NCI-H510A (cell line): ENCODE data around the gene MAPK7.
A peak's percentile ranks its signal among the peaks of the same experiment; 100 is the strongest.
"Not testable (repeated sequence)": the region's sequence is repeated elsewhere in the genome, so short reads cannot be mapped to it uniquely, and the experiment has no call there.

Experiments used
- DNase-seq: peaks from one replicate; lab custom pipeline; 2025; lab: John Stamatoyannopoulos, UW

MAPK7 gene

DNA sequence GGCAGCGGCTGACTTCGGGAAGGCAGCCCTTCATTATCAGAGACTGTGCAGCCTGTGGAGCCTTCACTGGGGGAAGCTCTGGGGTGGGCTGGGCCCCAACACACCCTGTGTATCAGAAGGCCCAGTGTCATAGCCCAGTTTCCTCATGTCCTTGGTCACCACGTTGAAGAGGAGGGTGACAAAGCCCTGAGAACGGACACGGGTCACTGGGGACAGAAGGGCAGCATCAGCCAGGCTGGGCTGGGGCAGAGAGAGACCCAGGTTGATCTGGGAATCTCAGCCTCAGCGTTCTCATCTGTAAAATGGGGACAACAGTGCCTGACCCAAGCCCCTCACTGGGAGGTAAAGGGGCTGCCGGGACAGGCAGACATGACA lies 35.1 kb upstream of the MAPK7 start:
- DNase-seq: no peak

DNA sequence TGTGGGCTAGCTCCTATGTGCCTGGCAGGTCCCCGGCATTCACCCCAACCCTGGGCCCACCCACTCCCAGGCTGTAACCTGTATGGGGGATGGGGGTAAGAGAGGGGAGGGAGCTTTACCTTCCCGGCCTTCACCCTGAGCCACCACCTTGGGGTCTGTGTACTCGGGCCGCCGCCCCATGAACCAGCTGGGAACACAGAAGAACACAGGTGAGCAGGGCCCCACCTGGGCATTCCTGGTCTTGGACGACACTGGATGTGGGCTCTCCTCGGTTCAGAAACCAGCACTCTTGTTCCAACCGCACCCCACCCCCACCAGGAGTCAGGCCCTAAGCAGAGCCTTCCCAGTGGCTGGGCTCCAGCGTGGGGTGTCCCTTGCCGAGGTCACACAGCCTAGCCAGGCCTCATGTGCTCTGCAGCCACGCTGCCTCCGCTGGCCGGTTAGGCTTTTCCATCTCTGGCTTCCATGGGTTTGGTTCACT lies 34.6 kb upstream of the MAPK7 start:
- no peak for DNase-seq

DNA sequence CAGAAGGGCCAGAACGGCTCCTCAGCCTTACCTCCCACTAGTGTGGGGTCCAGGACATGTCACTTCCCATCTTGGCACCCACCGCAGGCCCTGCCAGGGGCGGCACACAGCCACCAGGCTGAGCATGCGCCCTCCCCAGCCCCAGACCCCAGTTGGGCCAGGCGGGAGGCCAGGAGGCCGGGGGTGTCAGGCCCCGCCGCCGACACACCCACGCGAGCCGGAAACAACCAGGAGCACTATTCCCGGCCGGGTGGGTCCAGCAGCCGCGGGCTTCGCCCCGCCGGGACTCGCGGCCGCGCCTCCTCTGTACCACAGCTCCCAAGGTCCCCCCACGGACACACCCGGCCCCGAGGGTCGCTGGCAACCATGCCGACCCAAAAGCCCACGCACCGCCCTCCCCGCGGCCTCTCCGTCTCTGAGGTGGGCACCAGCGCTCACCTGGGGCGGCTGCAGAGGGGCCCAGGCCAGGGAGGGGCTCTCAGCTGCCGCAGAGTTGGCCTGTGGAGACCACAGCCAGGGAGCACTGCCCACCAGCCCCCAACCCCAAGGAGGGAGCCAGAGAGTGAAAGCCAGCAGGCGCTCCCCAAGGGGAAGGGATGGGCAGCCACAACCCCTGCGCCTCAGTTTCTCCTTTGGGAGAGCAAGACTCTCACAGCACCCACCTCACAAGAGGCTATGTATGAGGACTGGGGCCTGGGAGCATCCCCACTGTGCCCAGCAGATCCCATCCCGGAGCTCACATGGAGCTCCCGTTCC lies 33.8 kb upstream of the MAPK7 start:
- no peak for DNase-seq

DNA sequence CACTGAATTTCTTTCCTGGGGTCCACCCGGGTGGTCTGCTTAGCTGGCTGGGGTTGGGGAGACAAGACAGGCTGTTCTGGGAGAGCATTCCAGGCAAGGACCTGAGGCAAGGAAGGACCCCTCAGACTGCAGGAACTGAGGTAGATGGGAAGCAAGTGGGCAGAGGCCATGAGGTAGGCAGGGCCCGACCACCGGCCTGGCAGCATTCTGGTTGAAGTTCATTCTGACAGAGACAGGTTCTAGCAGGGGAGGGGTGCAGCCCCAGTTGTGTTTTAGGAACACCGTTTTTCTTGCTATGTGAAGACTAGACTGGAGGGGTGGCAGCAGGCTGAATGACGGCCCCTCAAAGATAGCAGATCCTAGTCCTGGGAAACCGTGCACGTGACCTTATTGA lies 33.2 kb upstream of the MAPK7 start:
- DNase-seq: no peak

DNA sequence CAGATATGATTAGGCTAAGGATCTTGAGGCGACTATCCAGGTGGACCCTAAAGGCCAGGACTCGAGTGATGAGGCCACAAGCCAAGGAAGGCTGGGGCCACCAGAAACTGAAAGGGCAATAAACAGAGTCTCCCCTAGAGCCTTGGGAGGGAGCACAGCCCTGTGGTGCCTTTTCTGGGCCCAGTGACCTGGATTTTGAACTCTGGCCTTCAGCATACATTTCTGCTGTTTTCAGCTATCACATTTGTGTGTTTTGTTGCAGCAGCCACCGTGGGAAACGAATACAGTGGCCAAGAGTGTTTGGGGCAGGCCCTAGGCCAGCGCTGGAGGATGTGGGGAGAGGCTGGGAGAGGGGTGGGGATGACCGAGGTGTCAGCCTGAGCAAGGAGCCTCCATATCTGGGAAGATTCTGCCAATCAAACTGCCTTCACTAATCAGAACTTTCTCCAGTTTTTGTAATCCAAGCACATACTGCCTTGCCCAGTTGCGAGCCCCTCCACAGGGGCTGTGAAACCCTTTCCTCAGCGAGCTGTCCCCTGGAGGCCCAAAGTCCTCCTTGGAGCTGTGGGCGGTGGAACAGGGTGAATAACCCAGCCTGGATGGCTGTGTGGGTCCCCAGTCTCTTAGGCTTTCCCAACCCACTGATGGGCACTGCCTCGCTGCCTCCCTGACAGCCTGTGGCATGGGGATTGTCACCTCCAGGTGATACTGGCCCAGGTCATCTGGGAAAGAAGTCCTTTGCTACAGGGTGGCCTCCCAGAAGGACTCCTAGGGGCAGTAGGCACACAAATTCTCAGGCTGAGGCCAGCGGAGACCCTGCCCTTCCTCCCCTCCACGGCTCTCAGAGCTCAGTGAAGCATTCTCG lies 32.6 kb upstream of the MAPK7 start:
- no peak for DNase-seq

DNA sequence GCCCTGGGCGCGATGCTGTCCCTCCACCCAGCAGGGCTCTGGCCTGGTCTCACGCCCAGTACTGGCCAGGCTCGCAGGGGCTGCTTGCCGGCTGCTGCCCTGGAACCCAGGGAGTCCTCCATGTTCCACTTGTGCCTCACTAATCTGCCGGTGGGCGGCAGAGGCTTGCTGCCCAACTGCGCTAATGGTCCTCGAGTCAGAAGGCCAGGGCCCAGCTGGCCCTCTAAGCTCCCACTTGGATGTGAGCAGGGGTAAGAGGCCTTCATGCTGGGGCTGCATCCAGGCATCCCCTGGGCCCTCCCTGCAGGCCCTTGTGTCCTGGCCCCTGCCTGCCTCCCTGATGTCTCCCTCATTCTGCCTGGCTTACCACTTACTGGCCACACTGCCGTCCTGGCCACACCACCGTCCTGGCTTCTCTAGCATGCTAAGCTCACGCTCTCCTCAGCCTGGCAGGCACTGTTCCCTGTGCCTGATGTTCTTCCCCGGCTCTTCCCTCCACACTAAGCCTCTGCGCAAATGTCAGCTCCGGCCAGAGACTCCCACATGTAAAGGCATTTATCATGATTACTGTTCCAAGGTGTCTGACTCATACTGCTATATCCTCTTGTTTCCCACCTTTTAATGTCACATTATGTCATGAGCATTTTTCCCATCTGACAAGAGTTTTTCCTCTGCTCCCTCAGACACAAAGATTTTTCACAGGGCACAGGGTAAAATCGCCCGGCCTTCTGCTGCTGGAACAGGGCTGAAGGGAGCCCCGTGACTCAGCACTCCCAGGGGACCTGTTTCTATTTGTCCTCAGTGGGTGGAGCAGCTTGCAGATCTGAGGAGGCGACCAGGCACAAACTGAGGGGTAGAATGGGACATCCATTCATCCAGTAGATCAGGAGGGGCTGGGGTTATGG lies 31.7 kb upstream of the MAPK7 start:
- no peak for DNase-seq

DNA sequence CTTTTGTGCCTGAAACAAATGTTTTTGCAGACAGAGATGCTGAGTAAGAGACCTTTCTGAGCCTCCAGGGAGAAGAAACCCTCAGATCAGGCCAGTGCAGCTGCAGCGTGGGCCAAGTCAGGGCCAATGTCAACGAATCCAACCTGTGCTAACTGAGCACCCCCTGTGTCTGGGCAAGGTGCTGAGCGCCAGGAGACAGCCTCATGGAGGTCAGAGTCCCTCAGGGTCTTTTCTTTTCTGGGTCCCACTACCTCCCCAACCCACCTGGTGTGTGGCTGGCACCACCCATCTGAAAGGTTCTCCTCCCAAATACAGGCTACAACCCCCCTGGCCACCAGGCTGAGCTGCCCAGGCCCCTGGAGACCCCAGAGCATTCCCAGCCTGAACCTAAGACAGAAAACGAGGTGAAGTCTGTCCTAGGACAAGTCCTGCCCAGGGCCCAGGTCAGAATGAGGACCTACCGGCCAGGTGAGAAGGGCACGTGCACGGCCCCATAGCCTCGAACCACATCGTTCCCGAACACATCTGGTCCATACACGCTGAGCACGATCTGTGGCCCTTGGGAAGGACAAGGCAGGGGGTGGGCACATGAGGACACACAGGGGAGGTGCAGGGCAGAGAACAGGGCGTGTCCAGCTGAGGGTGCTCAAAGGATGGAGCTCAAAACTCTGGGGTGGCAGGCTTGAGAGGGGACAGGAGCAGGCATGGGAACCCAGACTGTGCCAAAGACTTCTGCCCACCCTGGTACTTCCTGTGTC lies 30.8 kb upstream of the MAPK7 start:
- no peak for DNase-seq

DNA sequence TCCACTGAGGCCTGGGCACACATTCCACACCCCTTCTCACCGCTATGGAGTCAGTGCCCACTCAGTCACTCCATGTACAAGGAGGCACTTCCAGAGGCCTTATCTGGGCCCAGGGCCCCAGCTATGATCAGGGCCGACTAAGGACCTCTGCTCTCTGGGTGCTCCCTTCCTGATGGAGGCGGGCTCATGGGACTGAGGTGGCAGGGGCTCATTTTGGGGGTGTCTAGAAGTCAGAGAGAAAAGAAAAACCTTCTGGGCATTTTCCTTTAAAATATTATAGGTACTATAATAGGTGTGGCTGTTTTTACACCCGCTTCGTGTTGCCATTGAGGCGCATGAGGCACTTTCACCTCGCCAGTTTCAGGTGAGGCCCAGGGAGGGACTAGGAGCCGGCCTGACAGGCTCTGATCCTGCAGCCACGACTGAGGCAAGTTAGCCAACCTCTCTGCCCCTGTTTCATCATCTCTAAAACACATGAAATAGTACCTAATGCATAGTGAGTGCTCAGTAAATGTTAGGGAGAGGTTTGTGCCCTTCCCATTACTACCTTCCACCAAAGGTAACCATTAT lies 30.1 kb upstream of the MAPK7 start:
- no peak for DNase-seq

DNA sequence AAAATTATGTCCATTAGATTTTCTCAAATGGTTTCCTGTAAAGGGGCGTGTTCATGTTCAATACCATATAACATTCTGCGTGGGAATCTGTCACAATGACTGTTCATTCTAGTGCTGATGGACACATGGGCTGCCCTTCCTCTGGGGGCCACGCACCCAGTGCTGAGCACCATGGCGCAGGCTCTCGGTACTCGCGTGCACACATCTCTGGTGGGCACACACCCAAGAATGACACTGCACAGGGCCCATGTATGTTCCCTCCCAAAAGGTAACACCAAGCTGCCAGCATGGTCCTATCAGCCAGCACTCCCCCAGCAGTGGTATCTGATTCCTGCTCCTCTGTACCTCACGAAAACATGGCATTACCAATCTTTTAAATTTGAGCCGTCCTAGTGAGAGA lies 29.5 kb upstream of the MAPK7 start:
- DNase-seq: no peak

DNA sequence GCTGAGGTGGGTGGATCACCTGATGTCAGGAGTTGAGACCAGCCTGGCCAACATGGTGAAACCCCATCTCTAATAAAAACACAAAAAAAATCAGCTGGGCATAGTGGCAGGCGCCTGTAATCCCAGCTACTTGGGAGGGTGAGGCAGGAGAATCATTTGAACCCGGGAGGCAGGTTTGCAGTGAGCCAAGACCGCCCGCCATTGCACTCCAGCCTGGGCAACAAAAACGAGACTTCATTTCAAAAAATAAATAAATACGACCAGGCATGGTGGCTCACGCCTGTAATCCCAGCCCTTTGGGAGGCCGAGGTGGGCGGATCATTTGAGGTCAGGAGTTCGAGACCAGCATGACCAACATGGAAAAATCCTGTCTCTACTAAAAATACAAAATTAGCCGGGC lies 24.9 kb upstream of the MAPK7 start:
- DNase-seq: not testable (repeated sequence)

DNA sequence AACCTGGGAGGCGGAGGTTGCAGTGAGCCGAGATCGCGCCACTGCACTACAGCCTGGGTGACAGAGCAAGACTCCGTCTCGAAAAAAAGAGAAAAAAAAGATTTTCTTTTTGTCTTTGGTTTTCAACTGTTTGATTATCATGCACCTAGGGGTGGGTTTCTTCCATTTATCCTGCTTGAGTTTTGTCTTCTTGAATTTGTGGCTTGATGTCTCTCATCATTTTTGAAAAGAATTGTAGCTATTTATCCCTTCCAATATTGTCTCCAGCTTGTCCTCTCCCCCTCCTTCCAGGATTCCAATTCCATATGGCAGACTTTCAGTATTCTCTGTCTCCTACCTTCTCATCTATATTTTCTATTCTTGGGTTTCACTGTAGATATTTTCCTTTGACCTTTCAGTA lies 23.6 kb upstream of the MAPK7 start:
- DNase-seq: no peak

DNA sequence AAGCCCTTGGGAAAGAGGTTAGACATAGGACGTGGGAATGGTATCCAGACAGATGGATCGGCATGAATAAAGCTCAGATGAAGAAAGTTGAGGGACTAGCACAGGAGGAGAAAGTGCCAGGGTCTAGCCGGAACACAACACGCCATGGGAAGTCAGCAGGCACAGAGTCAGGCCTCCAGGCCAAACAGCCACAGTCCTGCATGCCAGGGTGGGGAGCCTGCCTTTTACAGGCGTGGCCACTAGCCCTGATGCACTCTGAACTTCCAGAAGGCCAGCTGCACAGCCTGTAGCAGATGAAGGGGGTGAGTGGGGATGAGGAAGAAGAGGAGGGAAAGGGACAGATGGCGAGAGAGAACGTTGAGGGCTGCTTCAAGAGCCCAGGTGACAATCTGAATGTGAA lies 20.9 kb upstream of the MAPK7 start:
- DNase-seq: no peak

DNA sequence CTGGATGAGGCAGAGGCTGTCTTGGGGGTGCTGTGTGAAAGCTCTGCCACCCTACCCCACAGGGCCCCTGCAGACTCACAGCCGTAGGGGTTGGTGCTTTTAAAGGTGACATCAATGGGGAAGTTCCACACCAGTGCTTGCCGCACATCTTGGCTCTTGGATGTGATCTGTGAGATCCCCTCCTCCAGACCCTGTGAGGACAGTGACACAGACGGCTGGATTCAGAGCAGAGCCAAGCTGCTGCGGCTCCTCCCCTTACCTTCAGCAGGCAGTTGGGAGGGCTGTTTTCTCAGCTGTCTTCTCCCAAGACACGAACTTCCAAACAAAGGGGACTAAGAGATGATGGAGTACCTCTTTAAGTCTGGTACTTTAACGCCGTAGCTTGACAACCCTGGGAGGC lies 20.5 kb upstream of the MAPK7 start:
- no peak for DNase-seq

DNA sequence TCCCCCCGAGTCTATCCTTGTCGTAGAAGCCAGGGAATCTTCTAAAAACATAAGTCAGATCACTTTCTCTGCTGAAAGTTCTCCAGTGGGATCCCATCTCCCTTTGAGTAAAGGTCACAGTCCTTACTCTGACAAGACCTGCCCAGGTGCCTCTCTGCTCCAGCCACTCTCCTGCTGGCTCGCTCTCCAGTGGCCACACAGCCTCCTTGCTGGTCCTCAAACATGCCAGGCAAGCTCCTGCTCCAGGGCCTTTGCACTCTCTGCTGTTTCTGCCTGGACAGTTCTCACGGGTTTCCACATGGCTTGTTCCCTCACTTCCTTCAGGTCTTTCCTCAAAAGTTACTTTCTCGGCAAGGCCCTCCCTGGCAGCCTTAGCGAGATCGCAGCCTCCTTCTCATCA lies 19.1 kb upstream of the MAPK7 start:
- DNase-seq: no peak

DNA sequence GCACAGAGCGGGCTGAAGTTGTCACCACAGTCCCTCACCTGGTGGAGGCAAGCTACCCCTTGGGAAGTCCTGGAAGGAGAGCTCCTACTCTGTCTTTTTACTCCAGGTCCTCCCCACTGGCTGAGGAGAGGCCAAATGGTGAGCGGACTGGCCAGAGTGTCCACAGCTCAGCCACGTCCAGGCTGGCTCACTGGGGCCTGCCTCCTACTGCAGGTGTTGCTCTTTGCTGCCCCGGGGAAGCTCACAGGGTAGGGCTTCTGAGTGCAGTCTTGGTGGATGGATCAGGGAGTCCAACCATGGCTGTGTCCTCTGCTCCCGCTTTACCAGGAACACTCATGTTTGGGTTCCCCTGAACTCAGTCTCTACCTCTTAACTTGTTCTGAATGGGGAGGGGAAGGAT lies 18.4 kb upstream of the MAPK7 start:
- DNase-seq: no peak

DNA sequence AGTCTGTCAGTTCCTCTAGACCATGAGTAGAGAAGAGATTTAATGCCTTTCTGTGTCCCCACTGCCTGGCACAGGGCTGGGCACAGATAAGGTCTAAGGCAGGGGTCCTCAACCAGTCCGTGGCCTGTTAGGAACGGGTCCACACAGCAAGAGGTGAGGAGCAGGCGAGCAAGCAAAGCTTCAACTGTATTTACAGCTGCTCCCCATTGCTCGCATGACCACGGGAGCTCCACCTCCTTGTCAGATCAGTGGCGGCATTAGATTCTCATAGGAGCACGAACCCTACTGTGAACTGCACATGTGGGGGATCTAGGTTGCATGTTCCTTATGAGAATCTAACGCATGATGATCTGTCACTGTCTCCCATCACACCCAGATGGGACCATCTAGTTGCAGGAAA lies 17.5 kb upstream of the MAPK7 start:
- no peak for DNase-seq

DNA sequence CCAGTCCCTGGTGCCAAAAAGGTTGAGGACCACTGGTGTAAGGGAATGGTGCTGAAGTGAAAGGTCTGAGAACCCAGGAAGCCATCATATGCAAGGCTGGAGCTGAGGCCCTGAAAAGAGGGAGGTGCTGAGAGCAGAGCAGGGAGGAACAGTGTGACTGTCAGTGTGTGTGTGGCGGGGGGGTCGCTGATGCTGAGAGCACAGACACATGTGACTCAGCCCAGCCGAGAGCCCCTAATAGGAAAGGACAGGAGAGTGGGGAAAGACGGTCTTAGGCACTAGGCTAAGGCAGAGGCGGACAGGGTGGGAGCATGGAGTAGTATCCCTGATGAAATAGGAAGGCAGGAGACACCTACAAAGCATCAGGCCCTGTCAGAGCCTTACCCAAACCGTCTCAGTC lies 17.0 kb upstream of the MAPK7 start:
- DNase-seq: no peak

DNA sequence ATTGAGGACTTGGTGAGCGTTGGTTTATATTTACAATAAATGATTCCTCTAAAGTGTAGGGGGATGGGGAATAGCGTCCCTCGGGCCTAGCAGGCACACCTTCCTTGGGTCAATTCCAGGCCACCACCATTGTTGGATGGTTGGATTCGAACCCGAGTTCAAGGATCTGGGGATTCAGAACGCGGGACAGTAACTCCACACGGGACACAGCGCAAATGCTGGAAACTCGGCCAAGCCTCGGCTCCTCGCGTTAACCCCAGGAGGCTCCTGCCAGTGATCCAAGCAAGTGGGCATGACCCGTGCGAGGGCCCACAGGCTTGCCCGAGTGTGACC lies 16.4 kb upstream of the MAPK7 start:
- DNase-seq: no peak

DNA sequence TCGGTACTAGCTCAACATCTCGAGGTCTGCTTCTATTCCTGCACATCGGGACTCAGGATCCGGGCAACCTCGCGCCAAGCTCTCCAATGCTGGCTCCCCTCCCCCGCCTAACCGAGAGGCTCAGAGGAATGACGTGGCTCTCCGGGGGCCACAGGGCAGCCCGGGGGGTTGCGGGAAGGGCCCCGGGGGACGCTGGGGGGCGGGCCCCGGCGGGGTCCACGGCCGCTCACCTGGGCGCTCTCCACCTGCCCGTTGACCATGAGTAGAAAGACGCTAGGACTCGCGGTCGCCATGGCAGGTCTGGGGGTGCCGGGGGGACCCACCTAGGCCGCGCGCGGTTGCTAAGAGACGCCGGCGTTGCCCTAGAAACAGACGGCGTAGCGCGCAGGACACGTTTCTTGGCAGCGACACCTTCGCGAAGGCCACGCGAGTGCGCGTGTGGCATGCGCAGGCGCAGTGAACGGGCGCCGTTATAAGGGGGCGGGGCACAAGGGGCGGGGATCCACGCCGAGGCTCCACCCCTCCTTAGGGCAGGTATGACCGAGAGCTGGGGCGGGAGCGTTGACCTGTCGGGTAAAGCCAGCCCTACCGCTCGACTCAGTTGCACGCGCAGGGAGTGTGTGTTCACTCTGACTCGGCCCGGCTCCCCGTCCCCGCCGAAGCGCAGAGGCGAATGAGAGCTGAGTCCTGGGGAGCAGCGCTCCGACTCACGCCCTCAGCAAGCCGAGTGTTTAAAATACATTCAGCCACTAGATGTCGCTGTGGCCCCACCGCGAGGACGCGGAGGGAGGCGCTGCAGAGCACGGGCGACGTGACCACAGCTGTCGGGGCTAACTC lies 15.8 kb upstream of the MAPK7 start, which contains the start of gene B9D1:
TSS of gene B9D1 (minus strand) at position 447 of the 837 bp plus-strand sequence. CDS start at position 293, 154 bp downstream.
- DNase-seq: peak; percentile 95

DNA sequence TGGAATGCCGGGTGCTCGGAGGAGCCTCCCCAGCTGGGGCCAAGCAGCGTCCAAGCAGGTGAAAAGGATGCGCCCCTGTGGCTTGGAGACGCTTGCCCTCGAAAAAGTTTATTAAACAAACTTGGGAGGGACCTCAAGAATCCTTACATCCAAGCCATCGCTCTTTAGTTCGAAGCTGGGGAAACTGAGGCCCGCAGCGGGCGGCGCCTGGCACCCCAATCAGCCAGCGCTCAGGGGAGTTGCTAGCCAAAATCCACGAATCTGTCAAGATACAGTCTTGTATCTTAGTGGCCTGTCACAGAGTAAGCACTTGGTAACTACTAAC lies 15.2 kb upstream of the MAPK7 start:
- DNase-seq: no peak
